ENCODE measurements around the gene ROBO2.

ROBO2 gene

DNA sequence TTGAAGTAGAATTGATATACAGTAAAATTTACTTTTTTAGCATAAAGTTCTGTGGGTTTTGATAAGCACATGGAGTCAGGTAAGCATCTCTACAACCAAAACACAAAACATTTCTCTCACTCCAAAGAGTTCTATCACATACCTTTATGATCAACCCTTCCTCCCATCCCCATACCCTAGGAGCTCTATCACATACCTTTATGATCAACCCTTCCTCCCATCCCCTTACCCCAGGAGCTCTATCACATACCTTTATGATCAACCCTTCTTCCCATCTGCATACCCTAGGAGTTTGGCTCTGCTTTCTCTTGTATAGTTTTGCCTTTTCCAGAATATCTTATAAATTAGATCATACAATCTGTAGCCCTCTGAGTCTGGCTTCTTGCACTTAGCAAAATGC is 315.1 kb downstream of the ROBO2 start:
- Histone ChIP-seq H3K4me1 (ENCODE audit: control insufficient read depth, insufficient read depth, low read length, unreplicated experiment) (no peaks in the 10 kb centered on the region), H3K27ac (ENCODE audit: low read depth, low read length) (no peak overlapping the region), H3K27me3 (ENCODE audit: insufficient read depth, low read length) (no peaks in the 10 kb centered on the region), H3K4me3 (ENCODE audit: low read depth, low read length) (no peak overlapping the region), H2AFZ (ENCODE audit: low read length, unreplicated experiment) (no peak overlapping the region), H3K79me2 (ENCODE audit: control insufficient read depth, insufficient read depth, low read length, unreplicated experiment) (no peaks in the 10 kb centered on the region), H3K36me3 (ENCODE audit: insufficient read depth, low read length) (no peaks in the 10 kb centered on the region)

DNA sequence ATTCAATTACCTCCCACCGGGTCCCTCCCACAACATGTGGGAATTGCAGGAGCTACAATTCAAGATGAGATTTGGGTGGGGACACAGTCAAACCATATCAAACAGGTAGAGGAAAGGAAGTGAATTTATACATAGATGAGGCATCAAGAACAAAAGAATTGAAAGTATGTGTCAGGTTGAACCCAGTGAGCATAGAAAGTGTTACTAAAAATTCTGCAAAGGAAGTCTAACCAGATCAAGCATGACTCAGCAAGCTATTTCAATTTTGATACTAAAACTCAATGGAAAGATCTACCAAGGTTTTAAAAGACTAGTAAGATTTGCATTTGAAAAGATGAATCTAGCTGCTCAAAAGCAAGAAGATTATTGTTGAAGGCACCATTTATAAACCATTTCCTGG is 323.0 kb downstream of the ROBO2 start:
- H3K27me3 ChIP-seq (ENCODE audit: insufficient read depth, low read length) = no peaks in the 10 kb centered on the region
- H3K79me2 ChIP-seq (ENCODE audit: control insufficient read depth, insufficient read depth, low read length, unreplicated experiment) = no peaks in the 10 kb centered on the region
- no peaks in the 10 kb centered on the region for H3K36me3 ChIP-seq (ENCODE audit: insufficient read depth, low read length)
- H3K27ac ChIP-seq (ENCODE audit: low read depth, low read length) = no peak overlapping the region
- H3K4me3 ChIP-seq (ENCODE audit: low read depth, low read length) = no peak overlapping the region
- no peak overlapping the region for H2AFZ ChIP-seq (ENCODE audit: low read length, unreplicated experiment)
- H3K4me1 ChIP-seq (ENCODE audit: control insufficient read depth, insufficient read depth, low read length, unreplicated experiment) = no peaks in the 10 kb centered on the region

DNA sequence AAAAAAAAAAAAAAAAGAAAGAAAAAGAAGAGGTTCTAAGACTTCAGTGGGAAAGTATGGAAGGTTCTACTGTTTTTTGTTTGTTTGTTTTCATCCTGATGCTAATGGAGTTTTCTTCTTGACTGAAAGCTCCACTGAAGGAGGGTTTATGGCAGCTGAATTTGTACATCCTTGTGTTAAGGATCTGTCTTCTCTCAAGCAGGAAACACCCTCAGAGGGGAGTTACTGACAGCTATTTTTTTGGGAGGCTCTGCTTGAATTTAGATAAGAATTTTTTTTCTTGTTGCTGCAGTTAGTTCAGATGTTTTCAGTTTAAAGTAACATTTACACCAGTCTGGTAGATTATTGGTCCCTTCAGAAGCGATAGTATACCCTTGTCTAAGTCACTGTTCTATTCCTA is 325.3 kb downstream of the ROBO2 start:
- no peaks in the 10 kb centered on the region for H3K79me2 ChIP-seq (ENCODE audit: control insufficient read depth, insufficient read depth, low read length, unreplicated experiment)
- H2AFZ ChIP-seq (ENCODE audit: low read length, unreplicated experiment) = no peak overlapping the region
- no peak overlapping the region for H3K4me3 ChIP-seq (ENCODE audit: low read depth, low read length)
- no peaks in the 10 kb centered on the region for H3K36me3 ChIP-seq (ENCODE audit: insufficient read depth, low read length)
- no peak overlapping the region for H3K27ac ChIP-seq (ENCODE audit: low read depth, low read length)
- no peaks in the 10 kb centered on the region for H3K4me1 ChIP-seq (ENCODE audit: control insufficient read depth, insufficient read depth, low read length, unreplicated experiment)
- H3K27me3 ChIP-seq (ENCODE audit: insufficient read depth, low read length) = no peaks in the 10 kb centered on the region

DNA sequence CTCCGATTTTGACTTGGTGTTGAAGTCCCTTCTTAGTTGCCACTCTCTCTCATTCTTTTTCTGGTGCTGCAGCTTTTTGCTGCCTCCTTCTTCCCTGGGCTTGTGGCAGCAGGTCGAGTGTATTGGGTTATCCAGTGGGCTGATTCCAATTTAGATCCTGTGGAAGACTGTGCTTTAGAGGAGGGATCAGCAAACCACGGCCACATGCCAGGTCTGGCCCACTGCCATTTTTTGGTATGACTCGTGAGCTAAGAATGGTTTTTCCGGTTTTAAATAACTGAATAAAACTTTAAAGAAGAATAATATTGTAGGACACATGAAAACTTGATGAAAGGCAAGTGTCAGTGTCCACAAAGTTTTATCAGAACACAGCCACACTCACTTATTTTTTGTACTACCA is 330.5 kb downstream of the ROBO2 start:
- Histone ChIP-seq H3K36me3 (ENCODE audit: insufficient read depth, low read length) (no peaks in the 10 kb centered on the region), H2AFZ (ENCODE audit: low read length, unreplicated experiment) (no peak overlapping the region), H3K27ac (ENCODE audit: low read depth, low read length) (no peak overlapping the region), H3K79me2 (ENCODE audit: control insufficient read depth, insufficient read depth, low read length, unreplicated experiment) (no peaks in the 10 kb centered on the region), H3K4me3 (ENCODE audit: low read depth, low read length) (no peak overlapping the region), H3K27me3 (ENCODE audit: insufficient read depth, low read length) (no peaks in the 10 kb centered on the region), H3K4me1 (ENCODE audit: control insufficient read depth, insufficient read depth, low read length, unreplicated experiment) (peaks cover 2% of the 10 kb centered on the region)

DNA sequence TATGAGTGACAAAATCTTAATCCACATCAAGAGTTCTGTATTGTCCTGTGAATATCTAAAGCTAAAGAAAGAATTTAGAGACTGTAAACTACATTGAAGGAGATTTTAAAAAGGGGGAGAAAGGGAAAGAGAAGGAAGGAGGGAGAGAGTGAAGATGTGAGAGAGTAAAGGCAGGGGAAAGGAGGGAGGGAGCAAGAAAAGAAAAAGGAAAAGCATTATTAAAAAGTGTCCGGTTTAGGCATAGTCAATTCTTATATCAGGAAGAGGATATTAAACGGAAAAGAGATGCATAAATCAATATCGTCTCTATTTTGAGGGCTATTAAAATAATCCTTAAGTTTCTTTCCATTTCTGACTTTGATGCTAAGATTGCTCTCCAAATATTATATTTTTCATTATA is 332.1 kb downstream of the ROBO2 start:
- no peaks in the 10 kb centered on the region for H3K27me3 ChIP-seq (ENCODE audit: insufficient read depth, low read length)
- H3K36me3 ChIP-seq (ENCODE audit: insufficient read depth, low read length) = no peaks in the 10 kb centered on the region
- H3K4me1 ChIP-seq (ENCODE audit: control insufficient read depth, insufficient read depth, low read length, unreplicated experiment) = peaks cover 2% of the 10 kb centered on the region
- no peak overlapping the region for H3K27ac ChIP-seq (ENCODE audit: low read depth, low read length)
- no peak overlapping the region for H2AFZ ChIP-seq (ENCODE audit: low read length, unreplicated experiment)
- H3K79me2 ChIP-seq (ENCODE audit: control insufficient read depth, insufficient read depth, low read length, unreplicated experiment) = no peaks in the 10 kb centered on the region
- no peak overlapping the region for H3K4me3 ChIP-seq (ENCODE audit: low read depth, low read length)

DNA sequence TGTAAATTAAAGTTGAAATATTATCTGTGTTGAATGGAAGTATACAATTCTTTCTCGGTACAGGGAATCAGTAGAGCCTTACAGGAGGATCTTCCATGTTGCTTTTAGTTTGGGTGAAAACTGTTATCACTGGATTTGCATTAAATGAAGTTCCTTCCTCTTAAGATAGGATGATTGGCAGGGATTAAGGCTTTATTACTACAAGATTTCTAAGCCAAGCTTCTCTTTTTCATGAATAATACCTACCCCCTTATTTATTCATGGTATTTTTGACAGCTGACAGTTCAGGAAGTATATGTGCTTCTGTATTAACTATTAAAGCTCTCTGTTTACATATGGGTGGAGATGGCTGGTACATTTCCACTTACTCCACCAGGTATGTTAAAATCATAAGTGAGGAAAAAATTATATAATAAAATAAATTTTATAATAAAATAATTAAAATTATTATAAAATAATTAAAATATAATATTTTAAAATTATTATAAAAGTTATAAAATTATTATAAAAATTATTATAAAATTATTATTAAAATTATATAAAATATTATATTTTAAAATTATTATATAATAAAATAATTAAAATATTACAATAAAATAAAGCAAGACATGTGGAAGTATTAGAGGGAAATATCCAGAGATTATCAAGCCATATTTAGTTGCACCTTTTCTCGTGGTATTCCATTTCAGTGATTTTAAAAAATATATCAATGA is 332.9 kb downstream of the ROBO2 start:
- H3K27ac ChIP-seq (ENCODE audit: low read depth, low read length) = no peak overlapping the region
- H3K4me1 ChIP-seq (ENCODE audit: control insufficient read depth, insufficient read depth, low read length, unreplicated experiment) = peaks cover 2% of the 10 kb centered on the region
- no peaks in the 10 kb centered on the region for H3K36me3 ChIP-seq (ENCODE audit: insufficient read depth, low read length)
- H3K4me3 ChIP-seq (ENCODE audit: low read depth, low read length) = no peak overlapping the region
- H3K79me2 ChIP-seq (ENCODE audit: control insufficient read depth, insufficient read depth, low read length, unreplicated experiment) = no peaks in the 10 kb centered on the region
- H2AFZ ChIP-seq (ENCODE audit: low read length, unreplicated experiment) = no peak overlapping the region
- no peaks in the 10 kb centered on the region for H3K27me3 ChIP-seq (ENCODE audit: insufficient read depth, low read length)

DNA sequence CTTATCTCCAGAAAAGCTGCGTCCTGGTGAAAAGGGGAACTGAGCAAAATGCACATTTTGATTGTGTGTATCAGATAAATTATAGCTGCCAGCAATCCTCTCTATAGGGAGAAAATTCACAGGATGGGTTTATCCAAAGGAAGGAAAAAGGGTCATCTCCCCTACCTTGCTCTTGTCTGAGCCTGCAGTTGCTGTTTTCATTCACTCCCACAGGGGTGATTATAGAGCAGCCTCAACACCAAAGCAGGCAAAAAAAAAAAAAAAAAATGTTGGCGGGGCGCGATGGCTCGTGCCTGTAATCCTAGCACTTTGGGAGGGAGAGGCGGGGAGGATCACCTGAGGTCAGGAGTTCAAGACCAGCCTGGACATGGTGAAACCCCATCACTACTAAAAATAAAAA is 333.7 kb downstream of the ROBO2 start:
- Histone ChIP-seq H3K36me3 (ENCODE audit: insufficient read depth, low read length) (no peaks in the 10 kb centered on the region), H2AFZ (ENCODE audit: low read length, unreplicated experiment) (no peak overlapping the region), H3K27ac (ENCODE audit: low read depth, low read length) (no peak overlapping the region), H3K27me3 (ENCODE audit: insufficient read depth, low read length) (no peaks in the 10 kb centered on the region), H3K79me2 (ENCODE audit: control insufficient read depth, insufficient read depth, low read length, unreplicated experiment) (no peaks in the 10 kb centered on the region), H3K4me1 (ENCODE audit: control insufficient read depth, insufficient read depth, low read length, unreplicated experiment) (peaks cover 2% of the 10 kb centered on the region), H3K4me3 (ENCODE audit: low read depth, low read length) (no peak overlapping the region)

DNA sequence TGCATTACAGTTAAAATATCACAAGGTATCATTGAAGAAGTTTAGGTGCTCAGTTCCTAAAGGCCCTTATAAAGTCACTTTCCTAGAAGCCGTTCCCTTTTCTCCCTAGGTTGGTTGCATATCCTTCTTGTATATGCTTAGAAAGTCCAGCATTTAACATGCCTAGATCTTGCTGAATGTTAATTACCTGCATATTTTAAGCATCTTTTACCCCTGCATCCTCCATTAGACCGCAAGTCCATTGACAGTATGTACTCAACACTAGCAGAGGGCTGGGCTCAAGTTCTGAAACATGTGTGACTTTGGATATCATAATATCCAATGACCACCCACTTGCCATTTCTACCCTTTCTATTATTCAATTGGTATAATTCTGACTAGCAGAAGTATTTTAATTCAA is 336.6 kb downstream of the ROBO2 start:
- no peaks in the 10 kb centered on the region for H3K36me3 ChIP-seq (ENCODE audit: insufficient read depth, low read length)
- no peaks in the 10 kb centered on the region for H3K27me3 ChIP-seq (ENCODE audit: insufficient read depth, low read length)
- H3K4me1 ChIP-seq (ENCODE audit: control insufficient read depth, insufficient read depth, low read length, unreplicated experiment) = no peaks in the 10 kb centered on the region
- H2AFZ ChIP-seq (ENCODE audit: low read length, unreplicated experiment) = no peak overlapping the region
- no peak overlapping the region for H3K4me3 ChIP-seq (ENCODE audit: low read depth, low read length)
- no peaks in the 10 kb centered on the region for H3K79me2 ChIP-seq (ENCODE audit: control insufficient read depth, insufficient read depth, low read length, unreplicated experiment)
- no peak overlapping the region for H3K27ac ChIP-seq (ENCODE audit: low read depth, low read length)

DNA sequence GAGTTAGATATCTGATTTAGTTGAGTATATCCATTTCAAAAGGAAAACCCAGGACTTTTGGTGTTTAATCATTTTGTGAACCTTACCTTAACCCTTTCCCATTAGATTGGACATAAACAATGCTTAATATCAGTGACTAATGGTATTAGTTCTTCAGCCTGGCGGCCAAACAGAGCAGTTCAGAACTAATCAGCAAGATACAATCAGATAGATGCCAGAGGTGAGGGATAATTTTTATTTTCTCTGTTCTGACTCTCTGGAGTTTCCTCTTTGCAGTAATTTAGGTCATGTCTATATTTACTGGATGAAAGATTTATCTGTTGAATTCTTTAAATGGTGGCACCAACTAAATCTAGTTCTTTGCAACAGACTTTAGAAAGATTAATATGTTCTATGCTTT is 337.8 kb downstream of the ROBO2 start:
- Histone ChIP-seq H3K27ac (ENCODE audit: low read depth, low read length) (no peak overlapping the region), H3K4me1 (ENCODE audit: control insufficient read depth, insufficient read depth, low read length, unreplicated experiment) (no peaks in the 10 kb centered on the region), H3K79me2 (ENCODE audit: control insufficient read depth, insufficient read depth, low read length, unreplicated experiment) (no peaks in the 10 kb centered on the region), H2AFZ (ENCODE audit: low read length, unreplicated experiment) (no peak overlapping the region), H3K36me3 (ENCODE audit: insufficient read depth, low read length) (no peaks in the 10 kb centered on the region), H3K4me3 (ENCODE audit: low read depth, low read length) (no peak overlapping the region), H3K27me3 (ENCODE audit: insufficient read depth, low read length) (no peaks in the 10 kb centered on the region)

DNA sequence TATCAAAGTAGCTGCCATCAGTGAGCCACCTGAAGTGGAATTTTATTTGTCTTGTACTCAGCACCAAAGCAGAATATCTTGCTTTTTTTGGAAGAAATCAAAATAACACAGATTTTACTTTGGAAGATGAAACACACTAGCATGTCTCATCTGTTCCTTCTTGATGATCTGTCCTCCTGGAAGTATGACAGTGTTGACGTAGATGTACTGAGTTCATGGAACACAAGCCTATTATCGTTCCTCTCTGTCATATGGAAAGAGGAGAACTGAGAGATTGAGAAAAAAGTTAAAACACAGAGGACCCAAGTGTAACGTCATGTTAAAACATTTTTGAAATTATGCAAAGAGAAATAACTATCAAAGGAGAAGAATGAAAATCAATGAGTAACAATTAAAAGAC is 340.2 kb downstream of the ROBO2 start:
- Histone ChIP-seq H3K36me3 (ENCODE audit: insufficient read depth, low read length) (no peaks in the 10 kb centered on the region), H3K27me3 (ENCODE audit: insufficient read depth, low read length) (no peaks in the 10 kb centered on the region), H3K4me1 (ENCODE audit: control insufficient read depth, insufficient read depth, low read length, unreplicated experiment) (no peaks in the 10 kb centered on the region), H2AFZ (ENCODE audit: low read length, unreplicated experiment) (no peak overlapping the region), H3K27ac (ENCODE audit: low read depth, low read length) (no peak overlapping the region), H3K4me3 (ENCODE audit: low read depth, low read length) (no peak overlapping the region), H3K79me2 (ENCODE audit: control insufficient read depth, insufficient read depth, low read length, unreplicated experiment) (no peaks in the 10 kb centered on the region)

DNA sequence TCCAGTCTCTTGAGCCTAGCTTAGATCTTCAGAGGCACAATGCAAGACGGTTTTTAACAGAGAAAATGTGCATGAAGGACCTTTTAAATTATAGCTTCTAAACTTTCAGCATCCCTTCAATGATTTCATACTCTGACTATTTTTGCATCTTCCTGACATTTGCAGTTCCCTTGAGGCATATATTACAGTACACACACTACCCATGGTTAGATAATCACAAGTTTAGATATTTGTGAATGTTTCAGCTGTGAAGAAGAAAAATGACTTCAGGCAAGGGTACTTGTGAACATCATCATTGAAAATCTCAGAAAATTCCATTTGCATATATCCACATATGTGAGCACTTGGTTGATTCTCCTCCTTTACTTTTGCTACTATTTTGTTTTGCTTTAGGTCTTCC is 341.5 kb downstream of the ROBO2 start:
- Histone ChIP-seq H3K27me3 (ENCODE audit: insufficient read depth, low read length) (no peaks in the 10 kb centered on the region), H3K4me3 (ENCODE audit: low read depth, low read length) (no peak overlapping the region)

More for the DNA sequence above, 341.5 kb downstream of the ROBO2 start:
- Histone ChIP-seq H3K36me3 (ENCODE audit: insufficient read depth, low read length) (no peaks in the 10 kb centered on the region), H3K4me1 (ENCODE audit: control insufficient read depth, insufficient read depth, low read length, unreplicated experiment) (no peaks in the 10 kb centered on the region), H2AFZ (ENCODE audit: low read length, unreplicated experiment) (no peak overlapping the region), H3K79me2 (ENCODE audit: control insufficient read depth, insufficient read depth, low read length, unreplicated experiment) (no peaks in the 10 kb centered on the region), H3K27ac (ENCODE audit: low read depth, low read length) (no peak overlapping the region)

Data from ACC112 (cell line).